Hepatocyte (in vitro differentiated cells): ENCODE measurements around the gene TCFL5. TPM values are rescaled to one million over a fixed set of nuclear protein-coding genes. Genes with fewer than 3 reads are reported as not detected.

Experiments
- DNase-seq: peaks from one replicate; pipeline ENCODE4 v3.0.0-alpha.2; 2016; ENCODE audit warnings: low spot score
- H2AFZ ChIP-seq: fragments of 200-600 bp; sonication (generic); 2 replicates; pipeline ENCODE4 v1.6.0; 2016; ENCODE audit warnings: antibody characterized with exemption, mild to moderate bottlenecking
- H3K27ac ChIP-seq: fragments of 200-600 bp; sonication (generic); 2 replicates; pipeline ENCODE4 v1.5.1; 2016; ENCODE audit warnings: mild to moderate bottlenecking
- H3K27me3 ChIP-seq: fragments of 200-600 bp; sonication (generic); 2 replicates; pipeline ENCODE4 v1.6.1; 2016
- H3K36me3 ChIP-seq: fragments of 200-600 bp; sonication (generic); replicated peaks from 2 replicates; pipeline ENCODE4 v1.5.1; 2016; ENCODE audit warnings: low read depth; ENCODE audit not compliant: insufficient read depth
- H3K4me1 ChIP-seq: fragments of 200-600 bp; sonication (generic); 2 replicates; pipeline ENCODE4 v1.5.1; 2016; ENCODE audit warnings: mild to moderate bottlenecking, moderate library complexity; ENCODE audit not compliant: insufficient read depth
- H3K4me2 ChIP-seq: fragments of 200-600 bp; sonication (generic); 2 replicates; pipeline ENCODE4 v1.6.0; 2016
- H3K4me3 ChIP-seq: fragments of 200-600 bp; sonication (generic); 2 replicates; pipeline ENCODE4 v1.5.1; 2016; ENCODE audit warnings: mild to moderate bottlenecking
- H3K79me2 ChIP-seq: fragments of 200-600 bp; sonication (generic); 2 replicates; pipeline ENCODE4 v1.6.0; 2017; ENCODE audit warnings: mild to moderate bottlenecking
- H3K9me2 ChIP-seq: fragments of 200-600 bp; sonication (generic); replicated peaks from 2 replicates; pipeline ENCODE4 v1.6.0; 2017; ENCODE audit warnings: mild to moderate bottlenecking; ENCODE audit not compliant: insufficient read depth
- H3K9me3 ChIP-seq: fragments of 200-600 bp; sonication (generic); 2 replicates; pipeline ENCODE4 v1.5.1; 2016; ENCODE audit warnings: low read depth, mild to moderate bottlenecking
- H4K20me1 ChIP-seq: fragments of 200-600 bp; sonication (generic); 2 replicates; pipeline ENCODE4 v1.6.0; 2016; ENCODE audit warnings: mild to moderate bottlenecking; ENCODE audit not compliant: insufficient read depth, poor library complexity, severe bottlenecking
- EZH2 ChIP-seq: fragments of 200-600 bp; sonication (generic); IDR thresholded peaks from 2 replicates; pipeline ENCODE4 v1.6.1; 2016; ENCODE audit warnings: antibody characterized with exemption, mild to moderate bottlenecking, borderline replicate concordance
- EZH2phosphoT487 ChIP-seq: fragments of 200-600 bp; sonication (generic); IDR thresholded peaks from one replicate; pipeline ENCODE4 v1.6.1; 2018; ENCODE audit warnings: antibody characterized with exemption, mild to moderate bottlenecking, low read depth, moderate library complexity; ENCODE audit not compliant: unreplicated experiment, severe bottlenecking
- WGBS: methylation state at CpG from one replicate; pipeline ENCODE4 v1.1.6; 2016; ENCODE audit warnings: low lambda C conversion rate; ENCODE audit errors: missing lambda C conversion rate; 5-methylcytosine and 5-hydroxymethylcytosine counted together
- polyA plus RNA-seq: library from polyadenylated mRNA; unstranded; fragments of >200 nt; fragmentation: Nextera tagmentation; extraction: Ambion mirVana; gene quantifications from 2 replicates; pipeline ENCODE4 v1.2.1, GENCODE V29; 2016
- total RNA-seq: library from RNA; depleted of rRNA; stranded (reverse); fragments of >200 nt; gene quantifications from 2 replicates; pipeline ENCODE4 v1.2.3, GENCODE V29; 2014
- TF ChIP-seq, protein P1 (sequence below): fragments of 200-600 bp; sonication (generic); IDR thresholded peaks from 2 replicates; pipeline ENCODE4 v1.5.1; 2016; ENCODE audit warnings: antibody characterized with exemption, mild to moderate bottlenecking; ENCODE audit not compliant: poor library complexity

The TCFL5 gene
- total and polyA plus RNA-seq, 2 experiments from 2014 or later, result 8.5 to 9.5 TPM

DNA sequence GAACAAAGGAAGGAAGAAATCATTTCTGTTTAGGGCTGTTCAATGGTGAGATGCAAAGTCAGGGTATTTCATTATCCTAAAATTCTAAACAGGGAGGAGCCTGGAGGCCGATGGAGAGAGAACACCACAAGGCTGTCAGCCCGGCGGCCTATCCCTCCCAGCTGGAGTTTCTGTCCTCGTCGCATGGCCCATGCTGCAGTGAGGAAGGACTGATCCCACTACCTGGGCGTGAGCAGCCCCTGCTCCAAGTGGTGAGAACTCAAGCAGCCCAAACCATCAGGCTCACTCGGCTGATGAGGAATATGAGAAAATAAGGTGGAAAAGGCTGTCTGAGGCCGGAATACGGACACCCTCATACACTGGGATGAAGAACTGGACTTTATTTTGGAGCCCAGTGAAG lies 33.9 kb upstream of the TCFL5 start:
- Histone ChIP-seq H3K9me3 (no peaks in the 10 kb centered on the region), H3K9me2 (no peaks in the 10 kb centered on the region), H3K36me3 (peaks cover 8% of the 10 kb centered on the region), H2AFZ (no peak overlapping the region), H3K4me2 (no peak overlapping the region), H3K4me1 (peaks cover 10% of the 10 kb centered on the region), H3K4me3 (no peak overlapping the region), H3K27ac (no peak overlapping the region), H3K27me3 (no peaks in the 10 kb centered on the region), H4K20me1 (no peaks in the 10 kb centered on the region), H3K79me2 (peaks cover 3% of the 10 kb centered on the region)
- no peak for DNase-seq
- TF ChIP-seq EZH2phosphoT487 (no peak), EZH2 (no peak)
- TF ChIP-seq, protein P1, sequence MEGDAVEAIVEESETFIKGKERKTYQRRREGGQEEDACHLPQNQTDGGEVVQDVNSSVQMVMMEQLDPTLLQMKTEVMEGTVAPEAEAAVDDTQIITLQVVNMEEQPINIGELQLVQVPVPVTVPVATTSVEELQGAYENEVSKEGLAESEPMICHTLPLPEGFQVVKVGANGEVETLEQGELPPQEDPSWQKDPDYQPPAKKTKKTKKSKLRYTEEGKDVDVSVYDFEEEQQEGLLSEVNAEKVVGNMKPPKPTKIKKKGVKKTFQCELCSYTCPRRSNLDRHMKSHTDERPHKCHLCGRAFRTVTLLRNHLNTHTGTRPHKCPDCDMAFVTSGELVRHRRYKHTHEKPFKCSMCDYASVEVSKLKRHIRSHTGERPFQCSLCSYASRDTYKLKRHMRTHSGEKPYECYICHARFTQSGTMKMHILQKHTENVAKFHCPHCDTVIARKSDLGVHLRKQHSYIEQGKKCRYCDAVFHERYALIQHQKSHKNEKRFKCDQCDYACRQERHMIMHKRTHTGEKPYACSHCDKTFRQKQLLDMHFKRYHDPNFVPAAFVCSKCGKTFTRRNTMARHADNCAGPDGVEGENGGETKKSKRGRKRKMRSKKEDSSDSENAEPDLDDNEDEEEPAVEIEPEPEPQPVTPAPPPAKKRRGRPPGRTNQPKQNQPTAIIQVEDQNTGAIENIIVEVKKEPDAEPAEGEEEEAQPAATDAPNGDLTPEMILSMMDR, result no peak
- WGBS, result 97% methylated on average over 9 of the region's 9 CpGs

DNA sequence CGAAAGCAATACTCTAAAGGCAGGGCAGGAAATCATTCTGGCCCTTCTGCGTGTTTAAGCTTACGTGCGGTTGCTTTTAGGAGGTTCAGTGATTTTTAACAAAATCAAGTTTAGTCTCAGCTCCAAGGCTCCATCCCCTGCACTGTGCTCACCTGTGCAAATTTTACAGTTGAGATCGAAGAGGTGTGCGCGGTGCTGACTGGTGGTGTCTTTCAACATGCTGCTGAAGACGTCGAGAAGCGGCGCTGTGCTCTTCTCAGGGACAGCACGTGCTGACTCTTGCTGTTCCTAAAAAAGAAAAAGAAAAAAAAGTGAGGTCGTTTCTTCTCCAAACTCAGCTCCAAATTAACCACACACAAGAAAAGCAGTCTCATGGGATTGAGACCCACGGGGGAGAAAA lies 32.6 kb upstream of the TCFL5 start:
- Histone ChIP-seq H3K4me2 (no peak overlapping the region), H3K9me2 (no peaks in the 10 kb centered on the region), H3K9me3 (no peaks in the 10 kb centered on the region), H3K4me1 (peaks cover 3% of the 10 kb centered on the region), H2AFZ (no peak overlapping the region), H3K79me2 (peaks cover 3% of the 10 kb centered on the region), H4K20me1 (no peaks in the 10 kb centered on the region), H3K36me3 (peaks cover 8% of the 10 kb centered on the region), H3K27me3 (no peaks in the 10 kb centered on the region), H3K4me3 (no peak overlapping the region), H3K27ac (no peak overlapping the region)
- WGBS, result 97% methylated on average over 14 of the region's 14 CpGs
- TF ChIP-seq EZH2phosphoT487, result no peak
- TF ChIP-seq, protein P1, result no peak
- no peak for TF ChIP-seq EZH2
- no peak for DNase-seq

DNA sequence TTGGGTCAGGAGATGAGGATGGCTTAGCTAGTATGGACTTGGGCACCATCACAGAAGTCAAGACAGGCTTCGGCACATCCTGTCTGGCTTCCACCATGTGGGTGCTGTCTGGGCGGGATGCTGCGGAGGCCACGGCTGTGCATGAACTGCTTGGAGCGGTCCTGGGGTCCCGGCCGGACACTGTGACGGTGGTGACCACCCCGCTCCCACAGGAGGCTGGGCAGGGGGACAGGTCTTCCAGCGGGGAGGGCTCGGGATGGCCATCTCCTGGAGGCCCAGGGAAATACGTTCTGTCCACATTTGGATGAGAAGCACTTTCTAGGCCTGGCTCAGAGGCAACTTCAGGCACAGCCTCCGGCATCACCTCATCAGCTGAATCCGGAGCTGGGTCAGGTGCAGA lies 32.1 kb upstream of the TCFL5 start:
- Histone ChIP-seq H2AFZ (no peak overlapping the region), H3K4me3 (no peak overlapping the region), H3K9me3 (no peaks in the 10 kb centered on the region), H3K27me3 (no peaks in the 10 kb centered on the region), H3K4me1 (peaks cover under 1% of the 10 kb centered on the region), H3K9me2 (no peaks in the 10 kb centered on the region), H3K4me2 (no peak overlapping the region), H3K36me3 (peaks cover 8% of the 10 kb centered on the region), H3K79me2 (peaks cover 3% of the 10 kb centered on the region), H4K20me1 (no peaks in the 10 kb centered on the region), H3K27ac (no peak overlapping the region)
- TF ChIP-seq, protein P1, result no peak
- TF ChIP-seq EZH2, result no peak
- no peak for TF ChIP-seq EZH2phosphoT487
- no peak for DNase-seq
- 93% methylated on average over 14 of the region's 14 CpGs for WGBS
